ENCODE results near the gene PPFIA1. TPM values are rescaled to one million over a fixed set of nuclear protein-coding genes. Genes with fewer than 3 reads are reported as not detected.

The PPFIA1 gene
- total RNA-seq, 1 experiment from 2014 or later = 63.4 TPM

DNA sequence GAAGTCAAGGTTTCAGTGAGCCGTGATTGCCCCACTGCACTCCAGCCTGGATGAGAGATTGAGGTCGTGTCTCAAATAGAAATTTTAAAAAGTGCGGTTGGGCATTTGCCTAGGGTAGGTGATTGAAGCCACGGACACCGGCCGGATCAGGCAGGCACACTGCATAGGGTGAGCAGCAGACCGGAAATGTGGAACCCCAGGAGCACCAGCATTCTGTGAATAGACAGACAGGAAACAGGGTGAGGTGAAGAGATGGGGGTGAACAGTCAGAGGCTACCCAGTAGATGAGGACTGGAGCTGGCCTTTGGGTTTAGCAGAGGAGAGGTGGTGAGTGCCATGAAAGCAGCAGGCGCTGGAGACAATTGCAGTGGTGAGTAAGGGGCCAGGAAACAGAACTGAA, 43.5 kb downstream of the PPFIA1 start:
- Histone ChIP-seq H2BK15ac (ENCODE audit: low read depth, low read length) (no peak overlapping the region), H2BK12ac (ENCODE audit: insufficient read length, low read depth, low read length) (no peak overlapping the region), H3K27ac (ENCODE audit: insufficient read length, low read depth, low read length) (peak overlapping the region; percentile 33), H4K91ac (ENCODE audit: insufficient read length, low read depth, low read length) (no peak overlapping the region), H3K79me1 (ENCODE audit: insufficient read depth, low read depth, low read length, poor library complexity, severe bottlenecking) (no peaks in the 10 kb centered on the region), H3K14ac (ENCODE audit: insufficient read depth, low read length) (no peak overlapping the region), H3K18ac (ENCODE audit: insufficient read length, low read depth, low read length) (no peak overlapping the region), H2BK5ac (ENCODE audit: insufficient read length, low read length) (no peak overlapping the region), H3K4ac (ENCODE audit: low read depth, low read length) (no peak overlapping the region), H4K5ac (ENCODE audit: insufficient read length, low read depth, low read length) (no peak overlapping the region), H3K9ac (ENCODE audit: extremely low read depth, insufficient read length, low read length) (no peak overlapping the region), H3K27me3 (ENCODE audit: insufficient read depth, low read length) (no peaks in the 10 kb centered on the region), H3K23ac (ENCODE audit: insufficient read length, low read depth, low read length) (no peak overlapping the region), H2AFZ (ENCODE audit: low read length) (no peak overlapping the region), H2BK20ac (ENCODE audit: low read depth, low read length, poor library complexity, severe bottlenecking) (no peak overlapping the region), H3K4me1 (ENCODE audit: insufficient read depth, low read length) (peaks cover 36% of the 10 kb centered on the region; the same call in 1 of the 2 replicates), H2AK5ac (ENCODE audit: insufficient read length, low read length) (no peak overlapping the region), H4K20me1 (ENCODE audit: control insufficient read depth, insufficient read depth, insufficient read length) (no peaks in the 10 kb centered on the region), H3T11ph (ENCODE audit: low read length) (no peak overlapping the region), H4K8ac (replicated peaks; ENCODE audit: insufficient read length, low read depth, low read length) (no peak overlapping the region), H2BK120ac (ENCODE audit: low read depth, low read length, poor library complexity, severe bottlenecking) (no peak overlapping the region), H3K9me3 (ENCODE audit: control insufficient read depth, low read depth, low read length) (no peaks in the 10 kb centered on the region), H3K79me2 (ENCODE audit: insufficient read depth, low read length) (peaks cover 9% of the 10 kb centered on the region), H3K56ac (ENCODE audit: insufficient read length, low read depth, low read length) (no peak overlapping the region), H3K4me2 (ENCODE audit: insufficient read depth, insufficient read length, low read length) (no peak overlapping the region), H3K23me2 (ENCODE audit: insufficient read length, low read depth, low read length, poor library complexity, severe bottlenecking) (no peaks in the 10 kb centered on the region)
- Mint-ChIP-seq H3K9me3 (no peaks in the 10 kb centered on the region; a peak in 1 of 5 replicates), H3K27ac (peak overlapping the region; percentile 50 to 93 (median 88); a peak in 6 of 7 replicates), H3K36me3 (ENCODE audit: insufficient read depth in 1 of 3, low read depth in 3 of 3) (peaks cover 10 to 17% (median 16%) of the 10 kb centered on the region in 3 experiments; a peak in 5 of 7 replicates), H3K27me3 (ENCODE audit: low read depth) (no peaks in the 10 kb centered on the region), H3K4me3 (peak overlapping the region; percentile 24 to 48; a peak in 3 of 5 replicates), H3K4me1 (peaks cover 40 to 42% of the 10 kb centered on the region in 2 experiments)
- TF ChIP-seq, protein P1, sequence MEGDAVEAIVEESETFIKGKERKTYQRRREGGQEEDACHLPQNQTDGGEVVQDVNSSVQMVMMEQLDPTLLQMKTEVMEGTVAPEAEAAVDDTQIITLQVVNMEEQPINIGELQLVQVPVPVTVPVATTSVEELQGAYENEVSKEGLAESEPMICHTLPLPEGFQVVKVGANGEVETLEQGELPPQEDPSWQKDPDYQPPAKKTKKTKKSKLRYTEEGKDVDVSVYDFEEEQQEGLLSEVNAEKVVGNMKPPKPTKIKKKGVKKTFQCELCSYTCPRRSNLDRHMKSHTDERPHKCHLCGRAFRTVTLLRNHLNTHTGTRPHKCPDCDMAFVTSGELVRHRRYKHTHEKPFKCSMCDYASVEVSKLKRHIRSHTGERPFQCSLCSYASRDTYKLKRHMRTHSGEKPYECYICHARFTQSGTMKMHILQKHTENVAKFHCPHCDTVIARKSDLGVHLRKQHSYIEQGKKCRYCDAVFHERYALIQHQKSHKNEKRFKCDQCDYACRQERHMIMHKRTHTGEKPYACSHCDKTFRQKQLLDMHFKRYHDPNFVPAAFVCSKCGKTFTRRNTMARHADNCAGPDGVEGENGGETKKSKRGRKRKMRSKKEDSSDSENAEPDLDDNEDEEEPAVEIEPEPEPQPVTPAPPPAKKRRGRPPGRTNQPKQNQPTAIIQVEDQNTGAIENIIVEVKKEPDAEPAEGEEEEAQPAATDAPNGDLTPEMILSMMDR (conservative IDR thresholded peaks at IDR 0.05) = no peak
- WGBS (ENCODE audit: extremely low coverage, insufficient read length, low lambda C conversion rate) = no CpG with 5 or more reads among the region's 8 CpGs
- no peak for DNase-seq

Data from H9 (cell line).